A673 (cell line): ENCODE data around the gene EXD3. TPM values are rescaled to one million over a fixed set of nuclear protein-coding genes. Genes with fewer than 3 reads are reported as not detected.

Experiments used
- BruUV-seq: library from RNA; stranded (reverse); fragments of 400-500 nt; replicated peaks from 2 replicates; lab custom pipeline; 2021; lab: Mats Ljungman, UMichigan
- CTCF ChIA-PET: fragments of 300-600 bp; sonication (Branson Sonifier 250); formaldehyde crosslinking; loops from one replicate; lab custom pipeline; 2022; ENCODE audit warnings: antibody characterized with exemption; lab: Charles Lee
- POLR2A ChIA-PET: fragments of 300-600 bp; sonication (Branson Sonifier 250); formaldehyde crosslinking; loops from one replicate; lab custom pipeline; 2022; ENCODE audit warnings: antibody characterized with exemption; ENCODE audit not compliant: low non-redundant PET; lab: Charles Lee
- DNase-seq: peaks from one replicate; pipeline ENCODE4 v3.0.0-alpha.2; 2015; ENCODE audit warnings: low spot score
- H3K27ac ChIP-seq: fragments of 200-600 bp; sonication (generic); 2 replicates; pipeline ENCODE4 v1.5.1; 2016; ENCODE audit warnings: mixed run types, low read depth, mild to moderate bottlenecking, mixed read lengths, antibody characterized with exemption, low read length; ENCODE audit not compliant: poor library complexity, severe bottlenecking
- H3K27me3 ChIP-seq: fragments of 200-600 bp; sonication (generic); replicated peaks from 2 replicates; pipeline ENCODE4 v1.6.1; 2017; ENCODE audit warnings: mixed run types, low read depth, mild to moderate bottlenecking, mixed read lengths, antibody characterized with exemption, low read length; ENCODE audit not compliant: insufficient read depth, poor library complexity
- H3K36me3 ChIP-seq: fragments of 200-600 bp; sonication (generic); 2 replicates; pipeline ENCODE4 v1.6.1; 2016; ENCODE audit warnings: mixed run types, mild to moderate bottlenecking, mixed read lengths, antibody characterized with exemption, low read length; ENCODE audit not compliant: insufficient read depth, poor library complexity, severe bottlenecking
- H3K4me1 ChIP-seq: fragments of 200-600 bp; sonication (generic); 2 replicates; pipeline ENCODE4 v1.6.1; 2017; ENCODE audit warnings: mixed run types, mild to moderate bottlenecking, mixed read lengths, antibody characterized with exemption, low read length; ENCODE audit not compliant: insufficient read depth, poor library complexity, severe bottlenecking
- H3K4me3 ChIP-seq: fragments of 200-600 bp; sonication (generic); 2 replicates; pipeline ENCODE4 v1.5.1; 2016; ENCODE audit warnings: low read depth, mixed run types, mild to moderate bottlenecking, mixed read lengths, low read length; ENCODE audit not compliant: poor library complexity, severe bottlenecking
- H3K9me3 ChIP-seq: fragments of 200-600 bp; sonication (generic); 2 replicates; pipeline ENCODE4 v1.6.1; 2016; ENCODE audit warnings: mixed run types, low read depth, mild to moderate bottlenecking, mixed read lengths, antibody characterized with exemption, low read length; ENCODE audit not compliant: poor library complexity, severe bottlenecking
- CTCF ChIP-seq: fragments of 300-800, 200-600 bp; sonication (generic); conservative IDR thresholded peaks from 2 replicates; pipeline ENCODE4 v1.5.1; 2017; ENCODE audit warnings: low read depth, mild to moderate bottlenecking, antibody characterized with exemption, low read length, moderate library complexity, mixed read lengths
- EZH2 ChIP-seq: fragments of 200-600 bp; sonication (generic); IDR thresholded peaks from 2 replicates; pipeline ENCODE4 v1.6.1; 2017; ENCODE audit warnings: borderline replicate concordance, low read depth, mild to moderate bottlenecking, mixed read lengths, antibody characterized with exemption, low read length; ENCODE audit not compliant: poor library complexity, severe bottlenecking
- intact Hi-C: fragments of 100-400 bp; cut with micrococcal nuclease; formaldehyde crosslinking; loops from one replicate; pipeline ENCODE4 v1.10.0; 2022; ENCODE audit not compliant: unreplicated experiment
- total RNA-seq: library from RNA; stranded (reverse); gene quantifications from 2 replicates; pipeline ENCODE4 v1.2.3, GENCODE V29; 2021

EXD3 gene
- total RNA-seq, 1 experiment from 2014 or later: 6.3 TPM

- CTCF ChIA-PET: no interaction called here
- Histone ChIP-seq H3K27me3 (no peaks in the 10 kb centered on the region), H3K27ac (no peak overlapping the region), H3K9me3 (no peaks in the 10 kb centered on the region), H3K36me3 (peaks cover 28% of the 10 kb centered on the region), H3K4me3 (no peak overlapping the region), H3K4me1 (no peaks in the 10 kb centered on the region)
- POLR2A ChIA-PET: no interaction called here
- intact Hi-C loops: no loop called here
- no peak for TF ChIP-seq EZH2
- TF ChIP-seq CTCF: no peak
- DNase-seq: no peak
- BruUV-seq: no TSS peak
These were observed 158.9 kb downstream of the EXD3 start for GRCh38 chr9:137264067-137264466.

GRCh38 chr9:137263506-137263905 lies 159.5 kb downstream of the EXD3 start:
- Histone ChIP-seq H3K27ac (no peak overlapping the region), H3K4me1 (no peaks in the 10 kb centered on the region), H3K27me3 (no peaks in the 10 kb centered on the region), H3K4me3 (no peak overlapping the region), H3K36me3 (peaks cover 34% of the 10 kb centered on the region), H3K9me3 (no peaks in the 10 kb centered on the region)
- no TSS peak for BruUV-seq
- ChIA-PET CTCF (no interaction called here), POLR2A (no interaction called here)
- TF ChIP-seq CTCF: no peak
- no peak for DNase-seq
- intact Hi-C loops: no loop called here

GRCh38 chr9:137262909-137263285 lies 160.1 kb downstream of the EXD3 start:
- Histone ChIP-seq H3K36me3 (peaks cover 33% of the 10 kb centered on the region), H3K9me3 (no peaks in the 10 kb centered on the region), H3K27me3 (no peaks in the 10 kb centered on the region), H3K27ac (no peak overlapping the region), H3K4me1 (no peaks in the 10 kb centered on the region), H3K4me3 (no peak overlapping the region)
- no TSS peak for BruUV-seq
- CTCF ChIA-PET: no interaction called here
- TF ChIP-seq EZH2 (no peak), CTCF (no peak)
- POLR2A ChIA-PET: no interaction called here
- no peak for DNase-seq
- intact Hi-C loops: no loop called here
